Choroid plexus epithelial cell (primary cell): ENCODE measurements around the gene RAD23B.
"Not testable (repeated sequence)": the region's sequence is repeated elsewhere in the genome, so short reads cannot be mapped to it uniquely, and the experiment has no call there.

ENCODE experiments used
- DNase-seq: peaks from one replicate; pipeline ENCODE4 v3.0.0-alpha.2; 2010; ENCODE audit warnings: low read depth
- H3K4me3 ChIP-seq: 2 replicates; pipeline ENCODE4 v1.5.1; 2011; ENCODE audit warnings: low read depth, mild to moderate bottlenecking, control low read depth, low read length, moderate library complexity
- TF ChIP-seq, protein P1 (sequence below): conservative IDR thresholded peaks from 2 replicates; pipeline ENCODE4 v1.5.1; 2011; ENCODE audit warnings: low read depth, mild to moderate bottlenecking, control low read depth, inconsistent platforms, low read length, moderate library complexity

RAD23B gene

DNA sequence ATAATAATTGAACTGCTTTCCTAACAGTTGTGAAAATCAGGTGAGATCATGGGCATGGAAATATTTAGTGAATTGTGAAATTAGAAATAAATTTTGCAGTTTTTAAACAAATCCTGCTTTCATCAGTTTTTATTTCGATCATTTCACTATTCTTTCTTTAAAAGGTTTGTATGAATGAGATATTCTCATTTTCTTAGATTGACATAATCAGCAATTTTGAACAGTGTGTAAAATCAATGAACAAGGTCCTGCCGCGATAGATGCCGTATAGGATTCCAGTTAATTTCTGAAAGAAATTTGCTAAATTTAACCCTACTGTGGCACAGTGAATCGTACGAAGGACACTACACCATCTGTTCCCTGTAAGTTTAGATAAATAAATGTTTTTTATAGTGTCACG is 7.5 kb downstream of the RAD23B start:
- TF ChIP-seq, protein P1, sequence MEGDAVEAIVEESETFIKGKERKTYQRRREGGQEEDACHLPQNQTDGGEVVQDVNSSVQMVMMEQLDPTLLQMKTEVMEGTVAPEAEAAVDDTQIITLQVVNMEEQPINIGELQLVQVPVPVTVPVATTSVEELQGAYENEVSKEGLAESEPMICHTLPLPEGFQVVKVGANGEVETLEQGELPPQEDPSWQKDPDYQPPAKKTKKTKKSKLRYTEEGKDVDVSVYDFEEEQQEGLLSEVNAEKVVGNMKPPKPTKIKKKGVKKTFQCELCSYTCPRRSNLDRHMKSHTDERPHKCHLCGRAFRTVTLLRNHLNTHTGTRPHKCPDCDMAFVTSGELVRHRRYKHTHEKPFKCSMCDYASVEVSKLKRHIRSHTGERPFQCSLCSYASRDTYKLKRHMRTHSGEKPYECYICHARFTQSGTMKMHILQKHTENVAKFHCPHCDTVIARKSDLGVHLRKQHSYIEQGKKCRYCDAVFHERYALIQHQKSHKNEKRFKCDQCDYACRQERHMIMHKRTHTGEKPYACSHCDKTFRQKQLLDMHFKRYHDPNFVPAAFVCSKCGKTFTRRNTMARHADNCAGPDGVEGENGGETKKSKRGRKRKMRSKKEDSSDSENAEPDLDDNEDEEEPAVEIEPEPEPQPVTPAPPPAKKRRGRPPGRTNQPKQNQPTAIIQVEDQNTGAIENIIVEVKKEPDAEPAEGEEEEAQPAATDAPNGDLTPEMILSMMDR, result no peak
- no peak for DNase-seq
- no peak overlapping the region for H3K4me3 ChIP-seq

DNA sequence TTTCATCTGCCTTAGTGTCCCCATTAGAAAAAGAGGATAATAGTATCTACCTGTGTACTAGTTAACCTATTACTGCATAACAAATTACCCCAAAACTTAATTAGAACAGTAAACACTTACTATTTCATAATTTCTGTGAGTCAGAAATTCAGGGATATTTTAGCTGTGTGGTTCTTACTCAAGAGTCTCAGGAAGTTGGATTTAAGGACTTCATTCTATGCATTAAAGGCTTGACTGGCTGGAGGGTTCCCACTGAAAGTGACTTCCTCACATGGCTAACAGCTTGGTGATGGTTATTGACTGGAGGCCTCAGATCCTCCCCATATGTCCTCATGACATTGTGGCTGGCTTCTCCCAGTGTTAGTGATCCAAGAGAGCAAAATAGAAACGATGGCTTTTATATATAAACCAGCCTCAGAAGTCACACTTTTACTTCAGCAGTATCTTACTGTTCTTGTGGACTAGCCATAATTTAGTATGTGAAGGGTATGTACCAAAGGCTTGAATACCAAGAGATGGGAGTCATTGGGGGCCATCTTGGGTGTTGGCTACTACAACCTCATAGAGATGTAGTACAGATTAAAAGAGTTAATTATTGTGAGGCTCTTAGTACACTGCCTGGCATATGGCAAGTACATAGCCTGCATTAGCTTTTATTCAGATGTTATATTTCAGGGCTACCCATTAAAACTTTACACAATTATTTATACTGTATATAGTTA is 9.9 kb downstream of the RAD23B start:
- DNase-seq, result no peak
- TF ChIP-seq, protein P1, result no peak
- no peak overlapping the region for H3K4me3 ChIP-seq

DNA sequence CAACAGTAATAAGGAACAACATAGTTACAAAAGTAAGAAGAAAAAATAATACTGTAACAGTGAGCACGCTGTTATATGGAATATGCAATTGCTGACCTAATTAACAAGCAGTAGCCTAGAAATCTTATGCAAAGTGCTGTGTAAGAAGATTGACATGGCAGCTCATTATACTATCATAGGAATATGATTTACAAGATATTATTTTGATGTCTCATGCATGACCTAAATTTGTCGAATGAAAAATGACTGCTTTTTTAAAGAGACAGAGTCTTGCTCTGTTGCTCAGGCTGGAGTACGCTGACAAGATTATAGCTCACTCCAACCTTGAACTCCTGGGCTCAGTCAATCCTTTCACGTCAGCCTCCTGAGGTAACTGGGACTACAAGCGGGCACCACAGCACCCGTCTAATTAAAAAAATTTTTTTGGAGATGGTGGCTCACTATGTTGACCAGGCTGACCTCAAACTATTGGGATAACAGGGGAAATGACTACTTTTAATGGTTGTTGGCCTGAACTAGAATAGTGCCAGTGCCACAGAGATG is 10.5 kb downstream of the RAD23B start:
- DNase-seq, result no peak
- TF ChIP-seq, protein P1, result no peak
- H3K4me3 ChIP-seq, result no peak overlapping the region

DNA sequence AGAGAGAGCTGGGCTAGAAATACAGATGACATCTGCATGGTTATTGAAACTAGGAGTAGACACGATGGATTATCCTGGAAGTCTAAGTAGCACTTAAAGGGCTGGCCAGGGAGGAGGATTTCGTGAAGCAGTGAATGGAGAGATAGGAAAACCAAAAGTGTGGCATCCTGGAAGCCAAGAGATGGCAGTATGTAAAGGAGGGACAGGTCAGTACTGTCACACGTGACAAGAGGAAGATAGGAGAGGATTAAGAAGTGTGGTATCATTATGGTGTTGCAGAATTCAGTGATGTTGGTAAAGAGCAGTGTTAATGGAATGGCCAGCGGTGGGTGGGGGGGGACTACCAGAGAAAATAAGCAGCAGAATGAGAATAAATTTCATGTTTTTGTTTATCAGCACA is 11.7 kb downstream of the RAD23B start:
- TF ChIP-seq, protein P1, result no peak
- H3K4me3 ChIP-seq, result no peak overlapping the region
- no peak for DNase-seq

DNA sequence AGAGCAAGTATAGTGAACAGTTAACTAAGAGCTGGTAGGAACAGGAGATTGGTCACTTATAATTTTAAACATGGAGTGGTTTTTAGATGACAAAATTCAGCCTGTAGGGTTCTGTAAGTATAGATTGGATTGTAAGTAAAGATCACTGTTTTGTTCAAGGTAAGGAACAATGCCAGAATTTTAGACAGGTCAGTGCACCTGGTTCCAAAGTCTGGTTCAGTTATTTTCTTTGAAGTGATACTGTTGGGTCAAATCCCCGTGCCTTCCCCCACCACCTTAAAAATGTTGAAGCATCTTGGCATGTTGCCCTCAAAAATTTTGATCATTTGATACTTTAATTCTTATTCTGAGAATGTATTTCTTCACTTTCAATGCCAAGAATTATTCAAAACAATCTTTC is 12.9 kb downstream of the RAD23B start:
- TF ChIP-seq, protein P1, result no peak

DNA sequence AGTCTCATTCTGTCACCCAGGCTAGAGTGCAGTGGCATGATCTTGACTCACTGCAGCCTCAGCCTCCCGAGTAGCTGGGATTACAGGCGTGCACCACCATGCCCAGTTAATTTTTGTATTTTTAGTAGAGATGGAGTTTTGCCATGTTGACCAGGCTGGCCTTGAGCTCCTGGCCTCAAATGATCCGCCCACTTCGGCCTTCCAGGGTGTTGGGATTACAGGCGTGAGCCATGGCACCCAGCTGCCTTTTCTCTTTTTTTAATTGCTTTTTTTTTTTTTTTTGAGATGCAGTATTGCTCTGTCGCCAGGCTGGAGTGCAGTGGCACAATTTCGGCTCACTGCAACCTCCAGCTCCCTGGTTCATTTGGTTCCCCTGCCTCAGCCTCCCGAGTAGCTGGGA is 13.5 kb downstream of the RAD23B start:
- H3K4me3 ChIP-seq, DNase-seq: not testable (repeated sequence)

More for the DNA sequence above, 12.9 kb downstream of the RAD23B start:
- H3K4me3 ChIP-seq, result no peak overlapping the region
- no peak for DNase-seq

DNA sequence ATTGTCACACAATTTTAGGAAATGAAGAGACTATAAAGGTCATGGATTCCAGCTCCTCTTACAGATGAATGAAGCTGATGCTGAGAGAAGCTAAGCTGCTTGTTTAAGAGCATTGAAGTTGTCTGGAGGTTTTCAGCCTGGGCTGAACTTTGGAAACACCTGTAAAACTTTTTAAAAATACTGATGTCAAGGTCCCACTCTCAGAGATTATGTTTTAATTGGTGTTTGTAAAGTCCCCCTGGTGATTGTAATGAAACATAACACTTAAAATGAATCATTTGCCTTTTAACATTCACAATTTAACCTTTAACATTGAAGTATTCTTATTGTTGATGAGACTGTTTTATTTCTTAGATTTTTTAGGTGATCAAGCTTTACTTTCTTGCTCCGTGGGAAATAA is 16.4 kb downstream of the RAD23B start:
- no peak for DNase-seq
- H3K4me3 ChIP-seq, result no peak overlapping the region
- TF ChIP-seq, protein P1, result peak; percentile 32
